HG03439 (cell line): ENCODE results near the gene ZNF580.

ENCODE experiments used
- ATAC-seq: cut with Tn5 transposase; IDR thresholded peaks from one replicate; pipeline ENCODE4 v1.9.1; 2021; ENCODE audit warnings: mild to moderate bottlenecking, moderate library complexity; ENCODE audit not compliant: unreplicated experiment

The ZNF580 gene

DNA sequence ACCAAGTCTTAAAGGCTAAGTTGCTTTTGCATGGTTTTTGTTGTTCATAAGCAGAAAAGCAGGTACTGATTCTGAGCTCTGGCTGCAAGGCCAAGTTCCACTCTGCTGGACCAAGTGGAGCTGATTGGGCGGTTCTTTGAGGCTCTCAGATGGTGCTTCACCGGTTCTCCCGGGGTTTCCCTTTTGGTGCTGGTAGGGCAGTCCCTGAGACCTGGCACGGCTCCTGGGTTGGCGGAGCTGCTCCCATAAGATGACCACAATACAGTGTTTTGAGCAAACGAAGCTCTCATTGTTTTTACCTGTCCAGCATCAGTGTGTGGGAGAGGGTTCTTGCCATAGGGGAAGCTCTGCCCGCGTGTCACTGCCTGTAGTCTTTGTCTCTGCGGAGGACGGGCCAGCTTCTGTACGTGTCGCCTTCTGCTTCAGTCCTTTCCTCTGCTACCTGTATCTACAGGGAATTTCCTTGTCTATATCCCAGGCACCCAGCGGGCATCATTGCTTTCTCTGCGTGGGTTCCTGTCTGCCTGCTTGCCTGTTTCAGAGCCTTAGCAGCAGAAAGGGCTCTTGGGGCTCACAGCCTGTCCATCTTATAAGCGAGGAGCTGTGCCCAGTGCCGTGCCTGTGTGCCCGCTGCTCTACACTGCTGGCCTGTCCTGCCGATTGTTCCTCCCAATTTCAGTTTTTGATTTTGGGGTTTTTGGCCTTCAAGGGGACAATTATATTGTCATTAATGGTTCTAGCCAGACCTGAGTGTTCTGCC lies 16.4 kb downstream of the ZNF580 start:
- no peak for ATAC-seq

DNA sequence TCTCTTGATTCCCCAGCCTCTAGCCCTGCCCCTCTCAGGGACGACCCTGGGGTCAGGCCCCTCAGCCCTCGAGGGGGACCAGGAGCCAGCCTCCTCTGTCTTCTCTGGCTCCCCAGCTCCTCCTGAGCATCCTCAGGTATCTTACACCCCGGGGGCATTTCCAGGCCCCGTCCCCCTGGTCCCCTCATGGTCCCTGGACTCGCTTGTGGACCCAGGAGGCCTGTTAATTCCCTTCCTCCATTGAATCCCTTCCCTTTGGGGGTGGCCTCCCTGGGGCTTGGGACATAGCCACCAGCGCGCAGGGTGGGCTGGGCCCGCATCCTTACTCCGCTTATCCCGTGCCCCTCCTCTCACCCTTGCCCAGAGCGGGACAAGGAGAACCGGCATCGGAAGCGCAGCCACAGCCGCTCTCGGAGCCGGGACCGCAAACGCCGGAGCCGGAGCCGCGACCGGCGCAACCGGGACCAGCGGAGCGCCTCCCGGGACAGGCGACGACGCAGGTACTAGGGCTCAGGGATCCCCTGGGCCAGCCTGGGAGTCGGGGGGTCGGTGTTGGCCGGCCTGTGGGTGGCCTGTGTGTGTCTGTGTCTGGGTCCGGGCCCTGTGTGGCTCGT lies 18.2 kb downstream of the ZNF580 start:
- ATAC-seq: no peak

DNA sequence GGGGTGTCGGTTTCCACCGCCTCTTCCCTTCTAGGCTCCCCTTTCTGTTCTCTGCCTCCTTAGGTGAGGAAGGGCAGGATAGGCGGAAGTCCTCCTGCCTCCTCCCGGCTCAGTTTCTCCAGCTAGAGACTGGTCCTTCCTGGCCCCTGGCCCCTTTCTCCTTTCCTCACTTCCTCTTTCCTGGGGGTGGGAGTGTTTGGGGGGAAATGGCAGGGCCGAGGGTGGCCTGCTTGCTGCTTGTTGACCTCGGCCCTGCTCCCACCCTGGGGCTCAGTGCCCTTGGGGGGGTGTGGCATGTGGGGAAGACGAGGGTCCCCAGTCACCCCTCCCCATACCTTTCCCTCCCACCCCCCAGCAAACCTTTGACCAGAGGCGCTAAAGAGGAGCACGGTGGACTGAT lies 19.0 kb downstream of the ZNF580 start:
- ATAC-seq: no peak

DNA sequence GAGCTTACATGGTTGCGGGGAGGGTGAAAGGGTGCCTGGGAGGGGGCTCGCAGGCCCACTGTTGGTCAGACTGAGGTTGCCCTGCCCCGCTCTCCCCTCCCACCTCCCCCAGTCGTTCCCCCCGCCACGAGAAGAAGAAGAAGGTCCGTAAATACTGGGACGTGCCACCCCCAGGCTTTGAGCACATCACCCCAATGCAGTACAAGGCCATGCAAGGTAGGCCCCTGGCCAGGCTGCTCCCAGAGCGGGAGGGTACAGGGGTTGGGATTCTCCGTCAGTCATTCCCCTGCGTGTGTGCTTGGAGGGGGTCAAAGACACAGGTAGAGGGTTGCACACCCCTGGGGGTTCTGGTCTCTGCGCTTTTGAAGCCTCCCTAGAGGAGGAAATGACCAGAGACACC lies 19.6 kb downstream of the ZNF580 start:
- ATAC-seq: no peak

DNA sequence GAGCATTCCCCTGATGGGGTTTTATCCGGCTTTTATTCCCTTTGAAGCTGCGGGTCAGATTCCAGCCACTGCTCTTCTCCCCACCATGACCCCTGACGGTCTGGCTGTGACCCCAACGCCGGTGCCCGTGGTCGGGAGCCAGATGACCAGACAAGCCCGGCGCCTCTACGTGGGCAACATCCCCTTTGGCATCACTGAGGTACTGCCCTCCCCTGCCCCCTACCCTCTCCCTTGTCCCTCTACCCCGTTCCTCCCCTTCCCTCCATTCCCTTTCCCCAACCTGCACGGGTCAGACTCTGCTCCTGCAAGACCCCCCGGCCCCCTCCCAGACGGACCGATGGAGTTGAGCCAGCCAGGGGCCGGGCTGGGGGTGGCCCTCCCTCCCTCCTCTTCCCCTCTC lies 20.2 kb downstream of the ZNF580 start:
- ATAC-seq: no peak

DNA sequence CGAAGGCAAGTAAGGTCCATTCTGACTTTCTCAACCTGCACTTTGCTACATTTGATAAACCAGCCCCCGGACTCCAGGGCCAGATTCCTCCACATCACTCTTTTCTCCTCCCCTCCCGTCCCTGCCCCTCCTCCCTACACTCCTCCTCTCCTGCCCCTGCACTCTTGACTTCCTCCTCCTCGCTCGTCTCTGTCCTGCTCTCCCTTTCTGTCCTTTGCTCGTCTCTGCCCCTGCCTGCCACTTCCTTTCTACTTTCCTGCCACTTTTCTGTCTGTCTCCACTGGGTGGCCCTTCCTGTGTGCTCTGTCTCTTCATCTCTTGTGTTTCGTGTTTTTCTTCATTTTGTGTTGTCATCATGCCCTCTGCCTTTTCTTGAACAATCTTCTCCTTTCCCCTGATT lies 21.0 kb downstream of the ZNF580 start:
- ATAC-seq: no peak

DNA sequence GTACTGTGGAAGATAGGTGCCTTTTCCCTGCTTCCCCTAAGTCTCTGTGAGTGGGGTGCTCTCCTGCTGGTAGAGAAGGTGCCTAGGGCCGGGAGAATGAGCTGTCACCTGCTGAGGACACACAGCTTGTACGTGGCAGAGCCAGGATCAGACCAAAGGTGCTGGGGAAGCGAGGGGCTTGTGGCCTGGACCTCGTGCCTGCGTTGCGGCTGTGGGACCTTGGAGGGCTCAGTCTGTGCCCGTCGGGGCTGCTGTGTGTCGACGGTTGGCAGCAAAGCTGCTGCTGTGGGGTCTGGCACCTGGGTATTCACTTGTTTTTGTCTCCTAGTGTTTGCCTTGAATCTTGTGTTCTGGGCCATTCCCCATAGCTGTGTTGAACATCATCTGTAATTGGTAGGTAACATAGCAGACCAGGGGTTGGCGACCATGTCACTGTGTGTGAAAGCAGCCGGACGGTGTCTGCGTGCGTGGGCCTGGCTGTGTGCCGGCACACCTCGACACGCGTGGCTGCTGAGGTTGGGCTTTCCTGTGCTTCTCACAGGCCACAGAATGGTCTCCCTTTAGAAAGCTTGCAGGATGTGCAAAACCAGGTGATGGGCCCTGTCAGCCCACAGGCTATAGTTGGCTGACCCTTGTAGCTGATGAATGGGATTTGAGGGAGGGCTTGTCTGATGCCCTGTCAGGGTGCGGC lies 23.2 kb downstream of the ZNF580 start:
- ATAC-seq: no peak

DNA sequence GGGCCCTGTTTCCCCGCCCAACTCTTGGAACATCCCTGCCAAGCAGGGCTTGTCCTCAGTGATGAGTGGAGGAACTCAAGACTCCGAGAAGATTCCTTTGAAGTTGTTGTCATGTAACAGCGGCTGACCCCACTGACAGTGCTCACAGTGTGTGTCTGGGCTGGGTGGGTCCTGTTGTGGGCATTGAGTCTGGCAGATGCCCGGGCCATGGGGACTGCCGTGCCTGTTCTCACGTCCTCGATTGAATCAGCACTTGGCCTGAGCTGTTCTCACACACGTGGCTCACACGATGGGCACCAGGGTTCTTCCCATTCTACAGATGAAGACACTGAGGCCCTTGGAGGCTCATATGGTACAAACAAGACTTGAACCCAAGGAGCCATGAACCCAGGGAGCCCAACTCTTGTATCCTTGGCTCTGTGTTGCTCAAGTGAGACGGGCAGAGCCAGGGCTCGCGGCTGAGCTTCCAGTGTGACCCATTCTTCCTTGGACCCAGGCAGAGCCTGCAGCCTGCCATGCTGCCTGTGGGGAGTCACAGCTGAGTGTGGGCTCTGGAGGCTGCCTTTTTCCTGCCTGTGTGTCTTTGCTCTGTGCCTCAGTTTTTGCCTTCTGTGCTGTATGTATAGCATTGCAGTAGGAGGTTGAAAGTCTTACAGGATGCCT lies 25.7 kb downstream of the ZNF580 start:
- no peak for ATAC-seq

DNA sequence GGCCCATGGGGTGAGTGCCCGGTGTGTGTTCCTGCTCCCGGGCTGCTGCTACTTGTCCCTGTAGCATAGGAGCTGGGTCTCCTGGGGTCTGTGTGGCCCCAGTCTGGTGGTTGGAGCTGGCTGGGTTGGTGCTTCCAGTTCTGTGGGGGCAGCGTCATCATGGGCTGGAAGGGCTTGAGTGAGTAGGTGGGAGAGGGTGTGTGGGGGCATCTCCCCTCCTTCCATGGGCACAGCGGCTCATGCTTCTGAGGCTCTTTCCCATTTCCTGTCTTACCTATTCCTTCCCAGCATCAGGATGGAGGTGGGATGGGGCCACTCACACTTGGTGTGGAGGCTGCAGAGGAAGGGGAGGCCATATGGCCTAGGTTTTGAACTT lies 26.2 kb downstream of the ZNF580 start:
- no peak for ATAC-seq

DNA sequence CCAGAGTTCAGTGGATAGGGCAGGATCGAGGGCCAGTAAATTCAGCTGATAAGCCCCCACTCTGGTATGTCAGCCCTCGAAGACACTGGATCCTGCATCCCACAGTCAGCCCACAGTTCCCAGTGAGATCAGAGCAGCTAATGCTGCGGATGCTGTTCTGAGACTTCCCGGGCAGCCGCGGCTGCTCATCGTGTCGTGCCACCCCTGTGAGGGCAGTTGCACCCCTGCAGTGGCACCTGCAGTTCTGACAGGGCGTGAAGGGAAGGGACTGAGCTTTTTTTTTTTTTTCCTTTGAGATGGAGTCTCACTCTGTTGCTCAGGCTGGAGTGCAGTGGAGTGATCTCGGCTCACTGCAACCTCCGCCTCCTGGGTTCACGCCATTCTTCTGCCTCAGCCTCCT lies 26.7 kb downstream of the ZNF580 start:
- no peak for ATAC-seq

DNA sequence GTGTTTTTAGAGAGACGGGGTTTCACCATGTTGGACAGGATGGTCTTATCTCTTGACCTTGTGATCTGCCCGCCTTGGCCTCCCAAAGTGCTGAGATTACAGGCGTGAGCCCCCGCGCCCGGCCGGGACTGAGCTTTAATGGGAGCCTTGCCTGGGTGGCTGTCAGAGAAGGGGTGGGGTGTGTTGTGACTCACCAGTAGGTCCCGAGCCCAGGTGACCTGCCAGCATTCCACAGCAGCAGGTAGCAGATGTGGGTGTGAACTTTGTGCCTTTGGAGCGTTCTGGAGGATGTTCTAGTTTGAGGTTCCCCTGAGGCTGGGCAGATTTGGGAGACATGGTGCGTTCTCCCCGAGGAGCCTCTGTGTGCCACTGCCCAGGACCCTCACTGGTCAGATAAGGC lies 27.2 kb downstream of the ZNF580 start:
- ATAC-seq: no peak

DNA sequence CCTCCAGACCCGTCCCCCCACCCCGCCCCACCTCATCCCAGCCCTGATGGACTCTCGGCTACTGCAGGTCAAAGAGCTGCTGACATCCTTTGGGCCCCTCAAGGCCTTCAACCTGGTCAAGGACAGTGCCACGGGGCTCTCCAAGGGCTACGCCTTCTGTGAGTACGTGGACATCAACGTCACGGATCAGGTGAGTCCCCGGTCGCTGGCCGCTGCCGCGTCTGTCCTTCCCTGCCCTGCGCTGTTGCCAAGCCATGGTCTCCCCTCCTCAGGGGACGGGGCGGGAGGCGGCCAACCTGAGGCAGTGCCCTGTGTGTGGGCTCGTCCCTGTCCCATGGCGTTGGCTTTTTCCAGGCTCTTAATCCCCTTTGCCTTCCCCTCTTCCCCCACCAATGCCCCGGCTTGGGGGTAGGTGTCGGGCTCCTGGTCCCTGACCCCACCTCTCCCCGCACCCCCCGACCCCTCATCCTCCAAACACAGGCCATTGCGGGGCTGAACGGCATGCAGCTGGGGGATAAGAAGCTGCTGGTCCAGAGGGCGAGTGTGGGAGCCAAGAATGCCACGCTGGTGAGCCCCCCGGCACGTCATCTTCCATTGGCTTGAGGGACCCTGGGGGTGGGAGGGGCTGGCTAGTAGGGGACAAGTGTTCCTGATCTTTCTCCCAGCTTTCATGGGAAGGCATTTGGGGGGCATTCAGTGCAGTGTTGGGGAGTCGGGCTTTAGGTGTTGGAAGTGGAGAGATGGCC lies 28.0 kb downstream of the ZNF580 start:
- no peak for ATAC-seq

DNA sequence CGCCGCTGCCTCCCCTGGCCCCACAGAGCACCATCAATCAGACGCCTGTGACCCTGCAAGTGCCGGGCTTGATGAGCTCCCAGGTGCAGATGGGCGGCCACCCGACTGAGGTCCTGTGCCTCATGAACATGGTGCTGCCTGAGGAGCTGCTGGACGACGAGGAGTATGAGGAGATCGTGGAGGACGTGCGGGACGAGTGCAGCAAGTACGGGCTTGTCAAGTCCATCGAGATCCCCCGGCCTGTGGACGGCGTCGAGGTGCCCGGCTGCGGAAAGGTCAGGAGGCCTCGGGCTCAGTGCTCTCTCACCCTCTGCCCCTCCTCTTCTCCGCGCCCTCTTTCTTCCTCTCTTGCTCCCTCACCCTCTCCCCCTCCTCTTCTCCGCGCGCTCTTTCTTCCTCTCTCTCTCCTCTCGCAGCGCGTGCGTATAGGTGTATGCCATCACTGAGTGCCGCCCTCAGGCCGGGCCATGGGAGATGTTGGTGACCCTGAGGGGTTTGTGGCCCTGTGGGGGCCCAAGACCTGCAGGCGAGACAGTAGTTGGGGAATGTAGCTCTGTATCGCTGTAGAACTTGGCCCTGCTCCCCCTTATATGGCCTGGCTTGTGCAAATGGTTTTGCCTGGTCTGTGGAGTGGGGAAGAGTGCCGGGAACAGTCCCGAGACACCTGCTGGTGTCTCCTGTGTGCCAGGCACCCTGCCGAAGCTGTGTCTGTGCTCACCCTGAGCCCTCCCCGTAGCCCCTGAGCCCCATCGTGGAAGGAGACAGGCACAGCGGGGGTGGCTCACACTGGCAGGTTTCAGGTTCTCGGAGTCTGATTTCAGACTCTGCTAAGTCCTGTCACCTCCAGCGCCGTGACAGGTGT lies 28.8 kb downstream of the ZNF580 start:
- no peak for ATAC-seq

DNA sequence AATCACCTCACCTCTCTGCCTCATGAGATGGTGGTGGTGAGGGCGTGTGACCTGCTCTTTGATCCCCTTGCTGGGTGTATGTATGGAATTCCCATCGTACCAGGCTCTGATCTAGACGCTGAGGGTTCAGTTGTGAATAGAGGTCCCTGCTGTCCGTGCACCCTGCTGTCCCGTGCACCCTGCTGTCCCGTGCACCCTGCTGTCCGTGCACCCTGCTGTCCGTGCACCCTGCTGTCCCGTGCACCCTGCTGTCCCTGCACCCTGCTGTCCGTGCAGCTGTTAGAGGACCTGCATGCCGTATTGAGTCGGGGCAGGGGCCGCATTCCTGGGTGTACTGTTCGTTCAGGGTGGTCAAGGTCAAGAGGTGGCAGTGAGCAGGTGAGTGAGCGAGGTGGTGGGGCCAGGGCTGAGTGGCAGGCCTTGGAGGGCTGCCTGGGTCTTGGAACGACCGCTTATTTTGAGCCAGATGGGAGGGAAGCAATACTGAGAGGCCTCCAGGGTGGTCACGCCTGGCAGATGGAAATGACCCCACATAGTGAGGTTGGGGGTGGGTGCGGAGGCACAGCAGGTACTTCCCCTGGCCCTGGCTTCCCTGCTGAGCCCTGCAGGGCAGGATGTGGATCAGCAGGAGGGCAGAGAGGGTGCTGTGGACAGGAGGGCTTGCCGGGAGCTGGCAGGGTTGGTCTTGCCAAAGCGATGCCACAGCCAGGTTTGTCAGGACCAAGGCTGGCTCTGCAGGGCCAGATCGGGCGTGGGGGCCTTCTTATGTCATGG lies 29.7 kb downstream of the ZNF580 start:
- no peak for ATAC-seq

DNA sequence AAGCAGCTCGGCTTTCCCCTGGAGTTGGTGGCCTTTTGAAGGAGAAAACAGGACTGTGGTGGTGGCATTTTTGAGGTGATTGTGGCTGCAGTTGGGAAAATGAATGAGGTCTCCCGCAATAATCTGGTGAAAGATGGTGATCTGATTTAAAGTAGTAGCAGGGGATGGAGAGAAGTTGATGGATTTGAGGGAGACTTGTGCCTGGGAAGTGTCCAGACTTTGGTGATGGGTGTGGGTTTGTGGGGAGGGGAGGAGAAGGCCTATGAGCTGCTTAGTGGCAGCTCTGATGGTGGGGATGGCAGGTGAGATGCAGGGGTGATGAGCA lies 30.2 kb downstream of the ZNF580 start:
- no peak for ATAC-seq

DNA sequence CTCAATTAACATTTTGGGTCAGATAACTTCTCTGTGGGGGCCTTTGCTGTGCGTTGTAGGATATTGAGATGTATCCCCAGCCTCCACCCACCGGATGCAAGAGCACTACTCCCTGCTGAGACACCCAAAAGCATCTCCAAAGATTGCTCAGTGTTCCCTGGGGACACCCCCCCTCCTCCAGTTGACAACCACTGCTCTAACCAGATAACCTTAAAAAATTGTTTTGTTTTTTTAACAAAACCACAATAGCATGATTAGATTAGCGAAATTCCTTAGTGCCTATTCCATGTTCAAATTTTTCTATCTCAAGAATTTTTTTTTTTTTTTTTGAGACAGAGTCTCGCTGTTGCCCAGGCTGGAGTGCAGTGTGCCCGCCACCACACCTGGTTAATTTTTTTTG lies 31.6 kb downstream of the ZNF580 start:
- ATAC-seq: no peak

DNA sequence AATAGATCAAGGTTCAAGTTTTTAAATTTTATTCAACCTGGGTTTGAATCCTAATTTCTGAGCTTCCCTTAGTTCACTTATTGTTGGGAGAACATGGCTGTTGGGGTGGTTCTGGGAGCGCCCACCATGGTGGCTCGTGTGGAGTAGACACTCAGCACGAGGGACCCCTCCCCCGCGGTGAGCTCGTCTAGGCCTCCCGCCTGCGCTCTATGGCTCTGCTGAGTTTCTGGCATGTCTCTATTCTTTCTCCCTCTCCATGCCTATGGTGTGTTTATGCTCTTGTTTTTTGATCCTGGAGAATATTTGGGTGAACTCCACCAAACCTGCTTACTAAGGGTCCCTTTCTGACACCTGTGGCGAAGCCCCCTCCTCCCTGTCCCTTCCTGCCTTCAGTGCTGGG lies 32.7 kb downstream of the ZNF580 start:
- ATAC-seq: no peak

DNA sequence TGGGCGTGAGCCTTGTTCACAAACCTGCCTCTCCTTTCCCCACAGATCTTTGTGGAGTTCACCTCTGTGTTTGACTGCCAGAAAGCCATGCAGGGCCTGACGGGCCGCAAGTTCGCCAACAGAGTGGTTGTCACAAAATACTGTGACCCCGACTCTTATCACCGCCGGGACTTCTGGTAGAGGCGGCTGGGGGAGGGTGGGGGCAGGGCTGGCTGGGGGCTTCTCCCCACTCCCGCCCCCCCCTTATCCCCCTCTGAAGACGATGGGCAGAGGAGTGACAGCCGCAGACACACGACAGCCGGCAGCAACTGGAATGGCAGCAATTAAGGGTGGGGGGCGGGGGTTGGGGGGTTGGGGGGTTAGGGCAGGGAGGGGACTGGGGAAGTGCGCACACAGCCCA lies 33.1 kb downstream of the ZNF580 start:
- no peak for ATAC-seq

DNA sequence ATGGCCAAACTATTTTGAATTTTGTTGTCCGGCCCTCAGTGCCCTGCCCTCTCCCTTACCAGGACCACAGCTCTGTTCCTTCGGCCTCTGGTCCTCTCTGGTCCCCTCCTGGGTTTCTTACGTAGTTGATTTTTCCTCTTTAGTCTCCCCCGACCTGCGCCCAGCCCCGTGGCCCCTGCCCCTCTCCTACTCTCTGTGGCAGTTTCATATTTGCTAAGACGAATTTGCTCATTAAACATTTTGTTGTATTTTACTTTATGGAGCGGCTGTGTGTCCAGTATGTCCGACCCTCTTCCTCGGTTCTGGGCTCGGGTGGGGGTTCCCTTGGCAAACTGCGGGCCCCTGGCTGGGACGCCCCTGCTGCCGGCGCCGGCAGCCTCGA lies 33.6 kb downstream of the ZNF580 start:
- no peak for ATAC-seq
